HUES48 (cell line): ENCODE results near the gene AJAP1.

Experiments used
- H3K27ac ChIP-seq: one replicate; pipeline ENCODE4 v1.7.0; 2013; ENCODE audit warnings: low read depth, low read length, inconsistent platforms
- H3K27me3 ChIP-seq: 2 replicates; pipeline ENCODE4 v1.6.1; 2013; ENCODE audit warnings: mild to moderate bottlenecking, low read length; ENCODE audit not compliant: control insufficient read depth, insufficient read depth
- H3K36me3 ChIP-seq: 2 replicates; pipeline ENCODE4 v1.6.1; 2013; ENCODE audit warnings: low read length; ENCODE audit not compliant: control insufficient read depth, insufficient read depth
- H3K4me1 ChIP-seq: 2 replicates; pipeline ENCODE4 v1.6.1; 2013; ENCODE audit warnings: mild to moderate bottlenecking, low read length; ENCODE audit not compliant: control insufficient read depth, insufficient read depth
- H3K4me3 ChIP-seq: 2 replicates; pipeline ENCODE4 v1.5.1; 2013; ENCODE audit warnings: mild to moderate bottlenecking, low read depth, low read length
- H3K9ac ChIP-seq: 2 replicates; pipeline ENCODE4 v1.6.1; 2013; ENCODE audit warnings: mild to moderate bottlenecking, low read depth, low read length, moderate library complexity
- H3K9me3 ChIP-seq: 2 replicates; pipeline ENCODE4 v1.6.1; 2013; ENCODE audit warnings: low read length; ENCODE audit not compliant: control insufficient read depth, insufficient read depth

AJAP1 gene

DNA sequence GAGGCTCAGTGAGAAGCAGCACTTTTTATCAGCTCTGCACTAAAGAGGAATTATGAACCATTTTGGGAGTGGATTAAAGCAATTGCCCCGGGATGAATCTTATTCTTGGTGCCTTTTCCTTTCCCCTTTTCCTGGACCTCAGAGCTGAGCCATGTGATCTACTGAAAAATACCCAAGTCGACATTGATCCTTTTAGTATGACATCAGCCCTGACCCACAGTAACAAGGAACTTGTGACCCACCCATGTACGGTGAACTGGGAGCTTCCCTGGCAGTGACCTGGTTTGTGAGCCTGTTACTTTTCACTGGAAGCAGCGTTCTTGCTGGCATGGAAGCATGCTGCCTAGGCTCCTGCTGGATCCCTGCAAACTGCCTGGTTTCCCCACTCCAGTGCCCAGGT lies 15.9 kb downstream of the AJAP1 start:
- H3K27ac ChIP-seq: no peak overlapping the region
- H3K4me3 ChIP-seq: no peak overlapping the region
- H3K27me3 ChIP-seq: no peaks in the 10 kb centered on the region
- peaks cover 4% of the 10 kb centered on the region; the same call in 1 of the 2 replicates for H3K9me3 ChIP-seq
- H3K9ac ChIP-seq: no peak overlapping the region
- no peaks in the 10 kb centered on the region for H3K4me1 ChIP-seq
- no peaks in the 10 kb centered on the region for H3K36me3 ChIP-seq

GRCh38 chr1:4671828-4672227 lies 17.4 kb downstream of the AJAP1 start:
- H3K27me3 ChIP-seq: no peaks in the 10 kb centered on the region
- H3K9ac ChIP-seq: no peak overlapping the region

DNA sequence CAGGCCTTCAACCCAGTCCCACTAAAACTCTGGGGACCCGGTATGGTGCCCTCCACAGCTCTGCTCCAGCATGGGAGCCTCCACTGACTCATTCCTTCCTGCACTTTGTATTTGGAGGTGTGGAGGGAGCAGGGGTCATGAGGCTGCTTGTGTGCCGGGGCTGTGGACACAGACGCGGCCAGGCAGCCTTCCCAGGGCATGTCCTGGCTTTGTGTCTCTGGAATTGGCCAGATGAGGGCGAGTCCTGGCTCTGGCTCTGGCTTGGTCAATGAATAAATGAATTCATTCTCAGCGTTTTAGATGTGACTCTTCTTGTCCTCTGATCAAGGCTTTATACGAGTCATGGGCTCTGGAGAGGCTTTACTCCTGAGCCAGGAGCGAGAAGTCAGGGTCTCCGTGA lies 19.1 kb downstream of the AJAP1 start:
- Histone ChIP-seq H3K27me3 (no peaks in the 10 kb centered on the region), H3K9ac (no peak overlapping the region), H3K9me3 (no peaks in the 10 kb centered on the region), H3K4me1 (no peaks in the 10 kb centered on the region), H3K4me3 (no peak overlapping the region), H3K36me3 (no peaks in the 10 kb centered on the region), H3K27ac (no peak overlapping the region)

More at GRCh38 chr1:4671828-4672227, 17.4 kb downstream of the AJAP1 start:
- H3K27ac ChIP-seq: no peak overlapping the region
- peaks cover 4% of the 10 kb centered on the region; the same call in 1 of the 2 replicates for H3K9me3 ChIP-seq
- no peak overlapping the region for H3K4me3 ChIP-seq
- H3K36me3 ChIP-seq: no peaks in the 10 kb centered on the region
- H3K4me1 ChIP-seq: no peaks in the 10 kb centered on the region

DNA sequence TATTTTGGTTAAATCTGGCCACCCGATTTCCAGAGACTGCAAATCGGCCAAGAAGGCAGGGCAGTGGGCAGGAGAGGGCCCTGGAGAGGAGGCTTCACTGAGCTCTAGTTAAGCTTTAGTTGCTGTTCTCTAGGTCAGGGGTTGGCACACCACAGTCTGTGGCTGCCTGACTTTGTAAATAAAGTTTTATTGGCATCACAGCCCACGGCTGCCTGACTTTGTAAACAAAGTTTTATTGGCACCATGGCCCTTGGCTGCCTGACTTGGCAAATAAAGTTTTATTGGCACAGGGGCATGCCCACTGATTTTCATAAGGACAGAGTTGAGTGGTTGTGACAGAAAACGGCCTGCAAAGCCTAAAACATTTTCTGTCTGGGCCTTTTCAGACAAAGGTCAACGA lies 19.7 kb downstream of the AJAP1 start:
- Histone ChIP-seq H3K4me1 (no peaks in the 10 kb centered on the region), H3K9ac (no peak overlapping the region), H3K36me3 (no peaks in the 10 kb centered on the region), H3K27me3 (no peaks in the 10 kb centered on the region), H3K27ac (no peak overlapping the region), H3K9me3 (no peaks in the 10 kb centered on the region), H3K4me3 (no peak overlapping the region)

GRCh38 chr1:4674676-4675075 lies 20.3 kb downstream of the AJAP1 start:
- Histone ChIP-seq H3K4me1 (no peaks in the 10 kb centered on the region), H3K4me3 (no peak overlapping the region), H3K9ac (no peak overlapping the region), H3K9me3 (no peaks in the 10 kb centered on the region), H3K27me3 (no peaks in the 10 kb centered on the region), H3K27ac (no peak overlapping the region), H3K36me3 (no peaks in the 10 kb centered on the region)

GRCh38 chr1:4675454-4676186 lies 21.2 kb downstream of the AJAP1 start:
- H3K9me3 ChIP-seq: no peaks in the 10 kb centered on the region
- no peaks in the 10 kb centered on the region for H3K4me1 ChIP-seq
- no peak overlapping the region for H3K4me3 ChIP-seq
- no peaks in the 10 kb centered on the region for H3K27me3 ChIP-seq
- no peak overlapping the region for H3K27ac ChIP-seq
- H3K9ac ChIP-seq: no peak overlapping the region
- H3K36me3 ChIP-seq: no peaks in the 10 kb centered on the region

- H3K36me3 ChIP-seq: no peaks in the 10 kb centered on the region
- no peak overlapping the region for H3K27ac ChIP-seq
- H3K27me3 ChIP-seq: no peaks in the 10 kb centered on the region
- H3K9me3 ChIP-seq: no peaks in the 10 kb centered on the region
- H3K9ac ChIP-seq: no peak overlapping the region
- H3K4me1 ChIP-seq: no peaks in the 10 kb centered on the region
- H3K4me3 ChIP-seq: no peak overlapping the region
Observed at GRCh38 chr1:4676253-4676652, 21.8 kb downstream of the AJAP1 start.

- H3K27me3 ChIP-seq: no peaks in the 10 kb centered on the region
- H3K27ac ChIP-seq: no peak overlapping the region
- no peak overlapping the region for H3K9ac ChIP-seq
- H3K4me1 ChIP-seq: no peaks in the 10 kb centered on the region
- H3K9me3 ChIP-seq: no peaks in the 10 kb centered on the region
- no peak overlapping the region for H3K4me3 ChIP-seq
- H3K36me3 ChIP-seq: no peaks in the 10 kb centered on the region
Observed at GRCh38 chr1:4677608-4678007, 23.2 kb downstream of the AJAP1 start.

DNA sequence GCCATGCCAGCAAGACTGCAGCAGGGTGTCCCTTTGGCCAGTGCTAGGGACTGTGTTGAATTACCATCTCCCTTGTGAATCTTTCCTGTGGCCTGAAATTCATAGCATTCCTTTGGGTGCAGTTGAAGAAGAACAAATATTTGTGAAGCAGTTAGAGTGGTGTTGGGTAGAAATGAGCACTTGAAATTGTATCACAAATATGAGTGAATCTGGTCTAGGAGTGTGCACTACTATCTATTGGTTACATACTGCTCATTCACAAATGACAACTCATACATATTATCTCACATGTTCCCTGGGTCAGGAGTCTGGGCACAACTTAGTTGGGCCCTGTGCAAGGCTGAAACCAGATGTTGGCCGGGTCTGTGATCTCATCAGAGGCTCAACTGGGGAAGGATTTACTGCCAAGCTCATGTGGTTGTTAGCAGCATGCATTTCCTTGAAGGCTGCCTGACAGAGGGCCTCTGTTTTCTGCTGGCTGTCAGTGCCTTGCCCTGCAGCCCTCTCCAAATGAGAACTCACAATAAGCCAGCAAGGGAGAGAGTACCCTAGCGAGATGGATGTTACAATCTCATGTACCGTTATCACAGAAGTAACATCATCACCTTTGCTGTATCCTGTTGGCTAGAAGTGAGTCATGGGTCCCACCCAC lies 23.8 kb downstream of the AJAP1 start:
- no peak overlapping the region for H3K27ac ChIP-seq
- no peaks in the 10 kb centered on the region for H3K4me1 ChIP-seq
- no peaks in the 10 kb centered on the region for H3K9me3 ChIP-seq
- no peaks in the 10 kb centered on the region for H3K27me3 ChIP-seq
- no peaks in the 10 kb centered on the region for H3K36me3 ChIP-seq
- H3K4me3 ChIP-seq: no peak overlapping the region
- H3K9ac ChIP-seq: no peak overlapping the region

DNA sequence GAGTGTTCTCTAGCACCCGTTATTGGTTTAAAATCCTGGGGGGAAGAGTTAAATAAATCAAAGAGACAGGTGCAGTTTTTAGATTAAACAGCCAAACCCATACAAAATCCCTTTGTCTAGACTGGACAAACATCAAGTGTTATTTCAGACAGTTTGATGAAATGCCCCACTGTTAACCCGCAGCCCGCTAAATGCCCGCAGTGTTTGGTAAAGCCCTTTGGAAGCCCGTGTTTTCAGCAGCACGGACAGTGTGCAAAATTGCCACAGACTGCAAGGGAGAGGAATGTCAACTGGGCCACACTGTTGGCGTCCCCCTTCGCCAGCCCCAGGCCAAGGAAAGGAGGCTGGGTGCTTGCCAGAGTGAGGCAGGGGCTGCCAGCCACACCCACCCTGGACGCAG lies 26.6 kb downstream of the AJAP1 start:
- H3K27ac ChIP-seq: no peak overlapping the region
- no peaks in the 10 kb centered on the region; the same call in 1 of the 2 replicates for H3K27me3 ChIP-seq
- peaks cover 7% of the 10 kb centered on the region; the same call in 1 of the 2 replicates for H3K4me1 ChIP-seq
- no peak overlapping the region for H3K4me3 ChIP-seq
- no peak overlapping the region for H3K9ac ChIP-seq
- no peaks in the 10 kb centered on the region for H3K36me3 ChIP-seq
- no peaks in the 10 kb centered on the region for H3K9me3 ChIP-seq

DNA sequence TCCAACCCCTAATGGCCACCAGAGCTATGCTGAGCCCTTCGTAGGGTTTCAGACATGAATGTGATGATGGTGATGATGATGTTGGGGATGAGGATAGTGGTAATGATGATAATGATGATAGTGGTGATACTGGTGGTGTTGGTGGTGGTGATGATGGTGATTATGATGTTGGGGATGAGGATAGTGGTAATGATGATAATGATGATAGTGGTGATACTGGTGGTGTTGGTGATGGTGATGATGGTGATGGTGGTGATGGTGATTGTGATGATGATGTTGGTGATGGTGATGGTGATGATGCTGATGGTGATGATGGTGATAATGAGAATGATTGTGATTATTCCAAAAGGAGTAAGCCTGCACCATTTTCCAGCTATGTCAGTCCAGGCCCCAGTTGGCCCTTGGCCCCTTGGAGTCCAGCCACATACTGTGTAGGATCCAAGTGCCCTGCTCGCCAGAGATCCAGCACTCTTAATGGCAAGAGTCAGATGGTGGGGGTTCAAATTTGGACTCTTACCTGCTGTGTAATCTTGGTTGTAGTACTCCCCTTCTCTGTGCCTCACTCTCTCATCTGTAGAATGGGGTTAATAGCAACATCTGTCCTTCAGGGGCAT lies 28.3 kb downstream of the AJAP1 start:
- Histone ChIP-seq H3K9me3 (no peaks in the 10 kb centered on the region), H3K9ac (no peak overlapping the region), H3K4me1 (peaks cover 7% of the 10 kb centered on the region; the same call in 1 of the 2 replicates), H3K27ac (no peak overlapping the region), H3K27me3 (no peaks in the 10 kb centered on the region; the same call in none of the 2 replicates), H3K4me3 (no peak overlapping the region), H3K36me3 (no peaks in the 10 kb centered on the region)
